Gastroesophageal sphincter (tissue), 3 donors: ENCODE measurements around the gene AATK.
"Not testable (repeated sequence)": the region's sequence is repeated elsewhere in the genome, so short reads cannot be mapped to it uniquely, and the experiment has no call there.

Experiments
- POLR2A ChIP-seq, 2 donors: fragments of 450-650 bp; IDR thresholded peaks; one replicate each; pipeline ENCODE4 v1.6.1; 2017; ENCODE audit warnings: antibody characterized with exemption in 2 of 2, mild to moderate bottlenecking in 2 of 2, moderate library complexity in 1 of 2
- TF ChIP-seq, protein P1 (sequence below), 4 experiments: fragments of 200-600 bp in 2 of 4; fragments of 450-650 bp in 2 of 4; sonication (generic) in 1 of 4; IDR thresholded peaks; one replicate each; pipeline ENCODE4 v1.5.1; 2017 to 2019; ENCODE audit warnings: antibody characterized with exemption in 4 of 4, mild to moderate bottlenecking in 2 of 4, moderate library complexity in 2 of 4

DNA sequence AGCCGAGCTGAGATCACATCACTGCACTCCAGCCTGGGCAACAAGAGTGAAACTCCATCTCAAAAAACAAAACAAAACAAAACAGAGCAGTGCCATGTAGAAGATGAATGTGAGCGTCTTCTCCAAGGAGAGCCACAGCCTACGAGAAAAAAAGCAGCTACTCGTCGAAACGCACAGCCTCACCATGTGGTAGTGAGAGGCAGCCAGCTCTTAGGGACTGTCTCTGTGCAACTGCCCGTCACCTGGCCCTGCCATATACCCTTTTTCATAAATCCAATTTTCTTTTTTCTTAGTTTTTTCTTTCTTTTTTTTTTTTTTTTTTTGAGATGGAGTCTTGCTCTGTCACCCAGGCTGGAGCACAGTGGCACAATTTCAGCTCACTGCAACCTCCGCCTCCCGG is 12.0 kb downstream of the AATK start:
- TF ChIP-seq, protein P1, sequence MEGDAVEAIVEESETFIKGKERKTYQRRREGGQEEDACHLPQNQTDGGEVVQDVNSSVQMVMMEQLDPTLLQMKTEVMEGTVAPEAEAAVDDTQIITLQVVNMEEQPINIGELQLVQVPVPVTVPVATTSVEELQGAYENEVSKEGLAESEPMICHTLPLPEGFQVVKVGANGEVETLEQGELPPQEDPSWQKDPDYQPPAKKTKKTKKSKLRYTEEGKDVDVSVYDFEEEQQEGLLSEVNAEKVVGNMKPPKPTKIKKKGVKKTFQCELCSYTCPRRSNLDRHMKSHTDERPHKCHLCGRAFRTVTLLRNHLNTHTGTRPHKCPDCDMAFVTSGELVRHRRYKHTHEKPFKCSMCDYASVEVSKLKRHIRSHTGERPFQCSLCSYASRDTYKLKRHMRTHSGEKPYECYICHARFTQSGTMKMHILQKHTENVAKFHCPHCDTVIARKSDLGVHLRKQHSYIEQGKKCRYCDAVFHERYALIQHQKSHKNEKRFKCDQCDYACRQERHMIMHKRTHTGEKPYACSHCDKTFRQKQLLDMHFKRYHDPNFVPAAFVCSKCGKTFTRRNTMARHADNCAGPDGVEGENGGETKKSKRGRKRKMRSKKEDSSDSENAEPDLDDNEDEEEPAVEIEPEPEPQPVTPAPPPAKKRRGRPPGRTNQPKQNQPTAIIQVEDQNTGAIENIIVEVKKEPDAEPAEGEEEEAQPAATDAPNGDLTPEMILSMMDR (IDR thresholded peaks at IDR 0.05): not testable (repeated sequence)
- not testable (repeated sequence) for TF ChIP-seq POLR2A (IDR thresholded peaks at IDR 0.05)
